Measurements from ENCODE around the gene C1QTNF1. TPM values are rescaled to one million over a fixed set of nuclear protein-coding genes. Genes with fewer than 3 reads are reported as not detected.

The C1QTNF1 gene
- total RNA-seq, 1 donor from 2014 or later: 0.78 TPM

DNA sequence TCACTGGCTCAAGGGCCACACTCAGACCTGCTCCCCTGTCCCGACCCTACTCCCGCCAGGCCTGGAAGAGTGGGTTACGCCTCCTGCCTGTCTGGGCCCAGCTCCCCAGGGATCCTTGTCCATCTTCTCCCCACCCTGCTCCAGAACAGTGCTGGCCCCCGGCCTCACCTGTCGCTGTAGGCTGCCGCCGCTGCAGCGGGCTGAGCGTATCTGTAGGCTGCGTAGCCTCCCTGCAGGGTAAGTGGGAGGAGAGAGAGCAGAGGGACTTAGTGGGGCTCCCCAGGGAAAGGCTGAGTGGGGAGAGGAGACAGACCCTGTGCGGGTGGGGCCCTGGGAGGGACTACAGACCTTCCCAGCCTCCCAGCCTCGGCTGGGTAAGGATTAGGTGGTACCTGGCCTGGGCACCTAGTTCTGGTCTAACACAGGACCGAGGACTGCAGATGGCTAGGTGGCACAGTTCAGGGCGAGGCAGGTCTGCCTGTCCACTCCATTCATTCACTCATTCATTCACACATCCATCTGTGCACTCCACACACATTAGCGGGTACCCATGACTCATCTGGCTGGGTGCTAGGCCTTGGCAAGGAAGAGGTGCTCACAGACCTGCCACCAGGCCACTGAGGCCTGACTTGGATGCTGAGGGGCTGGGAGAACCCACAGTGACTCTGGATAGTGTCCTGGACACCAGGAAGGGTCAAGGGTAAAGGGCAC is 71.5 kb downstream of the C1QTNF1 start:
- no peak for DNase-seq

DNA sequence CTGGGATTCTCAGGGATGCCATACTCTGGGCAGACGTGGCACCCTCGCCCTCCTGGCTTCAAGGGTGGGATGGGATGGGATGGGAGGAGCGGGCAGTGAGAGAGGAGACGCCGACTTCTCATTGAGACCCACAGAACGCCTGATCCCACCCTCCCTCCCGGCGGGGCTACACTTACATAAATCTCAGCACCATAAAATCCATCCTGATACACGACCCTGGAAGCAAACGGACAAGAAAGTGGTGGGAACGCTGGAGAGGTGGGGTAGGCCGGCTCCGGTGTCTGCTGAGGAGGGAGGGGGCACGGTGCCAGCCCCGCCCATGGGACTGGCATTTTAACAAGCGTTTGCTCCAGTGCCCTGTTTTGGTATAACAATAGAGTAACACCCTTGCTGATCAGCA is 72.5 kb downstream of the C1QTNF1 start:
- no peak for DNase-seq

DNA sequence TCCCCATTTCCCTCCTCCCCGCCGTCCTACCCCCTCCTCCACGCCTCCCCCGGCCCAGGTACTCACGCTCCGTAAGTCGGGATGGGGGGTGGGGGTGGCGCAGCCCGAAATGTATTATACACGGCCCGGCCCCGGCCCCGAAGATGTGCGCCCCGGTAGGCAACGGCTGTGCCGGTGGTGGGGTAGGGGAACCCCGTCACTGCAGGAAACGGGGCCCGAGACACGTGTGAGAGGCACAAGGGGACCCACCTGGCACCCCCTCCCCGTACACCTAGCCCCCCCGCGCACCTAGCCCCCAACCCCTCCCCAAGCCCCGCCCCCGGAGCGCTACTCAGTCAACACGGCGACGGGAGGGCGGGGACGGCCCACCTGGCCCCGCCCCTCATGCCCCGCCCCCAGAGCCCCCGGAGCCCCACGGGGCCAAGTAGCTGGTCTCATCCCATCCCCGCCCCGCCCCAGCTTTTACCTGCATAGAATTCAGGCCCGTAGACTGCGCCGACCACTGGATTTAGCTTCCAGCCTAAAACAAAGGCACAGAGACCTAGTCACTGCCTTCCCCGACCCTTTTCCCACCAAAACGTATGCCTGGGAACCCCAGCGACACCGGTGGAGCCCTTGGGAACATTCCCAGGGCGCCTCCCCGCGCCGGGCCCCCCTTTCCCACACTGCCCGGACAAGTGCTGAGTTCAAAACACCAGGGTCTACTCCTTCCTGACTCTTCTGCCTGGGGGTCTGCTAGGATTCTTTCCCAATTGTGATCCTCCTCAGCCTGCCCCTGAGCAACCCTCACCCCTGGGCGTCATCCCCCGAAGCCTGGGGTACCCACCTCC is 73.5 kb downstream of the C1QTNF1 start:
- DNase-seq: no peak

DNA sequence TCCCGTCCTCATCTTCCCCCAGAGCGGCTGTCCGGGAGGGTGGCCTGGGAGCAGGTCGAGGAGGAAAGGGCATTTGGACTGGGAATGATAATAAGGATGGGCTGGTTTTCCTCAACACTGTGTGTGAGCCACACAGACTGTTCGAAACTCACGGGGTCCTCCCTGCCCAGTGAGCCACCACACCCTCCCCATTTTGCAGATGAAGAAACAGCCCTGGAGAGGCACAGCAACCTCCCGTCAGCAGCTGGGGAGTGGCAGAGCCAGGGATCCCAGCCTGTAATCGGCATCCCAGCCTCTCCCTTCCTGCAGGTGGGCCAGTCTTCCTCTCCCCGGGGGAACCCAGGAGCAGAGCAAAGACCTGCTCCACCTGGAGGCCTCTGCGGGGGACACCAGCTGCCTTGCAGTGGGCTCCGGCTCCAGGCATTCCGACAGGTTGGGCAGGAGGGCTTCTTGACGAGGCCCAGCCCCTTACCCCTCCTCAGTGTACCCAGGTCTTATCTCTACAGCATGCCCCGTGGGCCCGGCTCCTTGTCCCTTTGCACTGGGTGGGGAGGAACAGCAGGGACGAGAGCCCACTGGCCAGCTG is 74.4 kb downstream of the C1QTNF1 start:
- no peak for DNase-seq

Other genes starting within 250 kb of the C1QTNF1 start
- gene CYTH1, start 241.9 kb upstream of the C1QTNF1 start, total RNA-seq: 82.2 TPM
- 21.4 TPM for gene USP36, start 183.4 kb upstream of the C1QTNF1 start, total RNA-seq
- 1.4 TPM for gene CEP295NL, start 121.0 kb upstream of the C1QTNF1 start, total RNA-seq
- gene TIMP2, start 98.8 kb upstream of the C1QTNF1 start, total RNA-seq: 33.2 TPM
- gene LGALS3BP, start 44.2 kb upstream of the C1QTNF1 start, total RNA-seq: 24.2 TPM
- 13.1 TPM for gene CANT1, start 14.4 kb upstream of the C1QTNF1 start, total RNA-seq
- 5.8 TPM for gene ENGASE, start 50.7 kb downstream of the C1QTNF1 start, total RNA-seq

Data from occipital lobe (tissue), 2 donors.